ENCODE results near the gene LRRC3B. TPM values are rescaled to one million over a fixed set of nuclear protein-coding genes. Genes with fewer than 3 reads are reported as not detected.
A peak's percentile ranks its signal among the peaks of the same experiment; 100 is the strongest.

The LRRC3B gene
- total and polyA plus RNA-seq, 2 donors (not counting 1 experiment from before 2014, with no cell fraction given) = not detected

DNA sequence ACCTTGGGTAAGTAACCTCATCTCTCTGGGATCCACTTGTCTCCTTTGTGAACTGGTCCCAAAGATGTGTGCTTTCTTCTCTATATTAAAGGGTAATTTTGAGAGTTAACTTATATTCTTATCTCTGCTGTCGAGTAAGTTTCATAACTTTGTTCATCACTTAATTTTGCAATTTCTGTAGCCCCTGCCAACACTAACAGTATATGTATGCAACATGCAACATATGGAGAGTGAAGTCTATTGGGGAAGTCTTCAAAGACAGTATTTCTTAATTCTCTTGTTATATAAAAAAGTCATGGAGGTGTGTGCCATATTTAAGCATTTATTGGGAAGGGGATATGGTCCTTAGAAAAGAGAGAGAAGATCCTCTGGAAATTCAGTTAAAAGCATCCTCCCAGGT, 85.9 kb downstream of the LRRC3B start:
- no peaks in the 10 kb centered on the region for H3K27me3 Mint-ChIP-seq
- no peak overlapping the region for H3K27ac Mint-ChIP-seq
- no peak overlapping the region for H3K4me3 Mint-ChIP-seq
- no peaks in the 10 kb centered on the region for H3K4me1 Mint-ChIP-seq
- TF ChIP-seq, protein P1, sequence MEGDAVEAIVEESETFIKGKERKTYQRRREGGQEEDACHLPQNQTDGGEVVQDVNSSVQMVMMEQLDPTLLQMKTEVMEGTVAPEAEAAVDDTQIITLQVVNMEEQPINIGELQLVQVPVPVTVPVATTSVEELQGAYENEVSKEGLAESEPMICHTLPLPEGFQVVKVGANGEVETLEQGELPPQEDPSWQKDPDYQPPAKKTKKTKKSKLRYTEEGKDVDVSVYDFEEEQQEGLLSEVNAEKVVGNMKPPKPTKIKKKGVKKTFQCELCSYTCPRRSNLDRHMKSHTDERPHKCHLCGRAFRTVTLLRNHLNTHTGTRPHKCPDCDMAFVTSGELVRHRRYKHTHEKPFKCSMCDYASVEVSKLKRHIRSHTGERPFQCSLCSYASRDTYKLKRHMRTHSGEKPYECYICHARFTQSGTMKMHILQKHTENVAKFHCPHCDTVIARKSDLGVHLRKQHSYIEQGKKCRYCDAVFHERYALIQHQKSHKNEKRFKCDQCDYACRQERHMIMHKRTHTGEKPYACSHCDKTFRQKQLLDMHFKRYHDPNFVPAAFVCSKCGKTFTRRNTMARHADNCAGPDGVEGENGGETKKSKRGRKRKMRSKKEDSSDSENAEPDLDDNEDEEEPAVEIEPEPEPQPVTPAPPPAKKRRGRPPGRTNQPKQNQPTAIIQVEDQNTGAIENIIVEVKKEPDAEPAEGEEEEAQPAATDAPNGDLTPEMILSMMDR (IDR thresholded peaks at IDR 0.05) = no peak
- Histone ChIP-seq H3K9ac (ENCODE audit: low read length) (no peak overlapping the region), H3K4me1 (ENCODE audit: control insufficient read depth in 2 of 2, insufficient read depth in 2 of 2, low read length in 2 of 2) (no peaks in the 10 kb centered on the region), H4K20me1 (ENCODE audit: control insufficient read depth, insufficient read depth, low read length, poor library complexity, severe bottlenecking) (no peaks in the 10 kb centered on the region), H3K27me3 (replicated peaks in 1 of 4; ENCODE audit: control extremely low read depth in 1 of 4, control insufficient read depth in 3 of 4, insufficient read depth in 4 of 4, low read length in 3 of 4) (no peaks in the 10 kb centered on the region), H3K9me3 (ENCODE audit: control extremely low read depth in 1 of 3, control insufficient read depth in 2 of 3, insufficient read depth in 1 of 3, low read length in 2 of 3) (no peaks in the 10 kb centered on the region), H3K79me2 (ENCODE audit: control insufficient read depth, insufficient read depth, low read length) (no peaks in the 10 kb centered on the region), H3K4me3 (ENCODE audit: control extremely low read depth in 1 of 5, extremely low read depth in 1 of 5, insufficient read depth in 1 of 5, low read depth in 2 of 5, low read length in 4 of 5) (no peak overlapping the region), H3K4me2 (replicated peaks; ENCODE audit: low read depth, low read length, poor library complexity, severe bottlenecking) (no peak overlapping the region), H2AFZ (ENCODE audit: insufficient read depth, low read depth, low read length, poor library complexity, severe bottlenecking) (no peak overlapping the region), H3K36me3 (replicated peaks in 1 of 2; ENCODE audit: control extremely low read depth in 1 of 2, control insufficient read depth in 1 of 2, extremely low read depth in 1 of 2, insufficient read depth in 2 of 2, low read length in 1 of 2) (no peaks in the 10 kb centered on the region), H3K27ac (ENCODE audit: low read length in 2 of 2) (no peak overlapping the region)
- ChIA-PET CTCF (no interaction called here), POLR2A (no interaction called here)
- DNase-seq (no peak), ATAC-seq (ENCODE audit: low read depth) (no peak)
- no peaks in the 10 kb centered on the region for H3K9me3 Mint-ChIP-seq (ENCODE audit: insufficient read depth)
- intact Hi-C loops (cut with micrococcal nuclease) = no loop called here
- no CpG with 5 or more reads among the region's 1 CpG for WGBS (ENCODE audit: insufficient coverage)

DNA sequence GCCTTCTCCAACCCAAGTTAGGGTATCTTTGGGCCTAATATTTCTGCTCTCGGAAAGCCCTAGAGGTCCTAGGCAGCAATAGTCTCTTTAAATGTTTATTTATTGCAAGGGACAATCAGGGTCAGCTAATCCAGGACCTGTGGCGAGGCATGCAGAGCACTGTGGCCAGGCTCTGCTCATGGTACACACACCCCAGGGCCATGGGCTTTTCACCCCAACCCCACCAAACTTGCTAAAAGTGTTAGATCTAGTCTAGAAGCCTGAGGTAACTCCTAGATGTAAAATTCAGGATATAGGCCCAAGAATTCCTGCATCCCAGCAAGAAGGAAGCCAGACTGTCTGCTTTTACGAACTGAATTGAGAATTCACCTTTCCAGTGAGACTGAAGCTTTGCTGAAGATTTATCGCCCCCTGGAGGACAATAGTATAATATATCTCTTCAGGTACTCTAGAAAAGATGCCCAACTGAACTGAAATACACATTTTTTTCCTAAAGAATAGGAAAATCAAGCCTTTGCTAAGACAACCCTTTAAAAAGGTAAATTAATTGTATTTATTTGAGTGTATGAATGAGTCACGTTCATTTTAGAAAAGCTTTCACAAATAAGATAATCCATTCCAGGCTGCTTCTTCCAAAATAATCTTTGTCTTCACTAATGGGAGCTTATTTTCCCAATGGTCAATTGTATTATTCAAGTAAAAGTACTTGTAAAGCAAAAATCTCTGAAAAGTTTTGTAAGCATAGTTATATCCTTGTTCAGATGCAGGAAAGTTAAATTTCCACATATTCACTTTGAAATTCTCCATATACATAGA, 89.8 kb downstream of the LRRC3B start:
- no peaks in the 10 kb centered on the region for H3K9me3 ChIP-seq (ENCODE audit: control extremely low read depth in 1 of 3, control insufficient read depth in 2 of 3, insufficient read depth in 1 of 3, low read length in 2 of 3)
- no peaks in the 10 kb centered on the region for H4K20me1 ChIP-seq (ENCODE audit: control insufficient read depth, insufficient read depth, low read length, poor library complexity, severe bottlenecking)
- Mint-ChIP-seq H3K27ac (no peak overlapping the region), H3K4me1 (no peaks in the 10 kb centered on the region), H3K9me3 (ENCODE audit: insufficient read depth) (no peaks in the 10 kb centered on the region), H3K4me3 (no peak overlapping the region), H3K27me3 (no peaks in the 10 kb centered on the region)
- ChIA-PET POLR2A (no interaction called here), CTCF (interaction anchor here (0.6 to 1.4 kb wide), 6 partner anchors 9 to 1064 kb away, joined by 3 to 9 read pairs (median 3); no protein-coding TSS in a partner anchor)
- 83% methylated on average over 2 of the region's 5 CpGs for WGBS (ENCODE audit: insufficient coverage)
- ATAC-seq (ENCODE audit: low read depth) (no peak), DNase-seq (peak; percentile 13)
- H3K27me3 ChIP-seq (replicated peaks in 1 of 4; ENCODE audit: control extremely low read depth in 1 of 4, control insufficient read depth in 3 of 4, insufficient read depth in 4 of 4, low read length in 3 of 4) = no peaks in the 10 kb centered on the region
- H3K4me1 ChIP-seq (ENCODE audit: control insufficient read depth in 2 of 2, insufficient read depth in 2 of 2, low read length in 2 of 2) = no peaks in the 10 kb centered on the region
- no peak overlapping the region for H3K9ac ChIP-seq (ENCODE audit: low read length)
- H3K4me3 ChIP-seq (ENCODE audit: control extremely low read depth in 1 of 5, extremely low read depth in 1 of 5, insufficient read depth in 1 of 5, low read depth in 2 of 5, low read length in 4 of 5) = no peak overlapping the region
- no peak overlapping the region for H2AFZ ChIP-seq (ENCODE audit: insufficient read depth, low read depth, low read length, poor library complexity, severe bottlenecking)
- no peaks in the 10 kb centered on the region for H3K79me2 ChIP-seq (ENCODE audit: control insufficient read depth, insufficient read depth, low read length)
- intact Hi-C loops (cut with micrococcal nuclease) = loop anchor here (5.0 kb wide), 1 partner anchor 1065 kb away; no protein-coding TSS in a partner anchor
- TF ChIP-seq, protein P1 (IDR thresholded peaks at IDR 0.05) = peak; percentile 64
- TF ChIP-seq EZH2 (IDR thresholded peaks at IDR 0.05; ENCODE audit: borderline replicate concordance, insufficient read depth, low read depth, low read length, poor library complexity, severe bottlenecking) = no peak
- no peaks in the 10 kb centered on the region for H3K36me3 ChIP-seq (replicated peaks in 1 of 2; ENCODE audit: control extremely low read depth in 1 of 2, control insufficient read depth in 1 of 2, extremely low read depth in 1 of 2, insufficient read depth in 2 of 2, low read length in 1 of 2)
- H3K4me2 ChIP-seq (replicated peaks; ENCODE audit: low read depth, low read length, poor library complexity, severe bottlenecking) = no peak overlapping the region
- no peak overlapping the region for H3K27ac ChIP-seq (ENCODE audit: low read length in 2 of 2)
